ENCODE results near the gene TSPO2. TPM values are rescaled to one million over a fixed set of nuclear protein-coding genes. Genes with fewer than 3 reads are reported as not detected.

Gene TSPO2
- total and polyA plus RNA-seq, 2 of the 13 experiments (the other 11 are each of a cell fraction or from before 2014, with no cell fraction given), result 0.55 TPM; not detected in 1

- no peak for TF ChIP-seq PBX2 (CRISPR knock-in tag; IDR thresholded peaks at IDR 0.05)
- no peak for TF ChIP-seq ZBED4 (CRISPR knock-in tag; IDR thresholded peaks at IDR 0.05; ENCODE audit: borderline replicate concordance)
- TF ChIP-seq ADNP (CRISPR knock-in tag; IDR thresholded peaks at IDR 0.05), result no peak
- TF ChIP-seq ZNF710 (CRISPR knock-in tag; IDR thresholded peaks at IDR 0.05; ENCODE audit: borderline replicate concordance), result no peak
- TF ChIP-seq ATF5 (CRISPR knock-in tag; IDR thresholded peaks at IDR 0.05; ENCODE audit: low read depth), result no peak
- peak in 1 of 2 experiments; percentile 6; a peak in 1 of 4 replicates for TF ChIP-seq EP300 (IDR thresholded peaks at IDR 0.05; ENCODE audit: low read depth in 2 of 2, low read length in 2 of 2)
- TF ChIP-seq EP300 (CRISPR knock-in tag; IDR thresholded peaks at IDR 0.05; ENCODE audit: borderline replicate concordance), result no peak
- no peak for TF ChIP-seq CBX2 (IDR thresholded peaks at IDR 0.05; ENCODE audit: low read depth, low read length)
- no peak for TF ChIP-seq CBX2 (CRISPR knock-in tag; IDR thresholded peaks at IDR 0.05; ENCODE audit: low read depth)
- TF ChIP-seq BCL3 (CRISPR knock-in tag; IDR thresholded peaks at IDR 0.05), result no peak; the same call in 1 of the 2 replicates
- no peak for TF ChIP-seq SMAD9 (CRISPR knock-in tag; IDR thresholded peaks at IDR 0.05)
- peak; percentile 64; the same call in 1 of the 2 replicates for TF ChIP-seq ATF2 (CRISPR knock-in tag; IDR thresholded peaks at IDR 0.05)
- TF ChIP-seq ZBTB39 (CRISPR knock-in tag; IDR thresholded peaks at IDR 0.05), result no peak
- peak; percentile 46; the same call in 1 of the 2 replicates for TF ChIP-seq RAD21 (CRISPR knock-in tag; IDR thresholded peaks at IDR 0.05)
- no peak for TF ChIP-seq SIX4 (CRISPR knock-in tag; IDR thresholded peaks at IDR 0.05)
Observed at GRCh38 chr6:40999569-40999968, 42.7 kb upstream of the TSPO2 start (continued).

Data from HepG2 (cell line).